GM21576 (cell line): ENCODE results near the gene RABGAP1L.
"Not testable (repeated sequence)": the region's sequence is repeated elsewhere in the genome, so short reads cannot be mapped to it uniquely, and the experiment has no call there.

Source experiments
- ATAC-seq: cut with Tn5 transposase; IDR thresholded peaks from one replicate; pipeline ENCODE4 v1.9.1; 2021; ENCODE audit warnings: mild to moderate bottlenecking, moderate library complexity; ENCODE audit not compliant: unreplicated experiment

The RABGAP1L gene

GRCh38 chr1:174649572-174649971 is 490.3 kb downstream of the RABGAP1L start:
- not testable (repeated sequence) for ATAC-seq

- ATAC-seq, result no peak
Observed at GRCh38 chr1:174652569-174653280, 493.4 kb downstream of the RABGAP1L start.

- ATAC-seq, result no peak
Observed at GRCh38 chr1:174654560-174654959, 495.2 kb downstream of the RABGAP1L start.

- ATAC-seq, result no peak
Observed at GRCh38 chr1:174656409-174657059, 497.2 kb downstream of the RABGAP1L start.

- ATAC-seq, result no peak
Observed at GRCh38 chr1:174657411-174657810, 498.1 kb downstream of the RABGAP1L start.

GRCh38 chr1:174657893-174658292 is 498.6 kb downstream of the RABGAP1L start:
- ATAC-seq, result no peak

GRCh38 chr1:174659823-174660222 is 500.5 kb downstream of the RABGAP1L start:
- no peak for ATAC-seq

- ATAC-seq, result no peak
Observed at GRCh38 chr1:174660476-174660875, 501.2 kb downstream of the RABGAP1L start.

- ATAC-seq, result no peak
Observed at GRCh38 chr1:174663358-174663757, 504.0 kb downstream of the RABGAP1L start.

GRCh38 chr1:174666248-174666647 is 506.9 kb downstream of the RABGAP1L start:
- ATAC-seq, result no peak

- no peak for ATAC-seq
Observed at GRCh38 chr1:174671826-174672225, 512.5 kb downstream of the RABGAP1L start.

- ATAC-seq, result no peak
Observed at GRCh38 chr1:174676856-174677255, 517.5 kb downstream of the RABGAP1L start.

GRCh38 chr1:174678657-174679056 is 519.3 kb downstream of the RABGAP1L start:
- ATAC-seq, result no peak

GRCh38 chr1:174680101-174680500 is 520.8 kb downstream of the RABGAP1L start:
- no peak for ATAC-seq

- no peak for ATAC-seq
Observed at GRCh38 chr1:174682419-174683008, 523.2 kb downstream of the RABGAP1L start.

- no peak for ATAC-seq
Observed at GRCh38 chr1:174686213-174686612, 526.9 kb downstream of the RABGAP1L start.

- no peak for ATAC-seq
Observed at GRCh38 chr1:174689524-174689923, 530.2 kb downstream of the RABGAP1L start.

- no peak for ATAC-seq
Observed at GRCh38 chr1:174690266-174690665, 530.9 kb downstream of the RABGAP1L start.

- no peak for ATAC-seq
Observed at GRCh38 chr1:174692313-174692712, 533.0 kb downstream of the RABGAP1L start.

- ATAC-seq, result no peak
Observed at GRCh38 chr1:174693085-174693484, 533.8 kb downstream of the RABGAP1L start.

- ATAC-seq, result not testable (repeated sequence)
Observed at GRCh38 chr1:174693539-174693938, 534.2 kb downstream of the RABGAP1L start.
